ENCODE measurements around the gene ACBD4. TPM values are rescaled to one million over a fixed set of nuclear protein-coding genes. Genes with fewer than 3 reads are reported as not detected.

Gene ACBD4
- total and polyA plus RNA-seq, 5 donors from 2014 or later = 13.8 to 23.6 (median 15.6) TPM

GRCh38 chr17:45129940-45130680, 5.4 kb upstream of the ACBD4 start:
- no peak overlapping the region for H3K27ac Mint-ChIP-seq
- H3K4me3 Mint-ChIP-seq = peak overlapping the region; percentile 21 to 85 (median 62)
- ATAC-seq (ENCODE audit: low read depth in 2 of 2) = no peak

GRCh38 chr17:45130681-45131615, 4.5 kb upstream of the ACBD4 start:
- Mint-ChIP-seq H3K4me1 (peaks cover 5 to 18% (median 11%) of the 10 kb centered on the region in 4 donors), H3K36me3 (no peaks in the 10 kb centered on the region), H3K27me3 (peaks cover 14% of the 10 kb centered on the region), H3K27ac (peak overlapping the region in 1 of 3 donors; percentile 73), H3K4me3 (peak overlapping the region; percentile 75 to 85 (median 80)), H3K9me3 (peaks cover 0 to 1% (median 0%) of the 10 kb centered on the region in 7 donors)
- Histone ChIP-seq H3K27me3 (ENCODE audit: control insufficient read depth, insufficient read depth, low read length) (no peaks in the 10 kb centered on the region), H3K4me3 (ENCODE audit: low read depth, low read length) (no peak overlapping the region), H3K4me1 (ENCODE audit: control insufficient read depth, insufficient read depth, low read length, poor library complexity, severe bottlenecking) (peaks cover 13% of the 10 kb centered on the region), H3K27ac (ENCODE audit: insufficient read depth, low read length, poor library complexity, severe bottlenecking) (no peak overlapping the region), H3K36me3 (ENCODE audit: control insufficient read depth, insufficient read depth, low read length) (no peaks in the 10 kb centered on the region), H3K9me3 (ENCODE audit: control insufficient read depth in 2 of 2, low read length in 2 of 2) (no peaks in the 10 kb centered on the region)
- ATAC-seq (ENCODE audit: low read depth in 2 of 2) (no peak), DNase-seq (no peak)

More at GRCh38 chr17:45129940-45130680, 5.4 kb upstream of the ACBD4 start:
- peaks cover 9% of the 10 kb centered on the region for H3K4me1 ChIP-seq (ENCODE audit: control insufficient read depth, insufficient read depth, low read length, poor library complexity, severe bottlenecking)
- H3K27me3 Mint-ChIP-seq = peaks cover 11% of the 10 kb centered on the region
- H3K27me3 ChIP-seq (ENCODE audit: control insufficient read depth, insufficient read depth, low read length) = no peaks in the 10 kb centered on the region
- no peak for DNase-seq
- peaks cover 0 to under 1% (median 0%) of the 10 kb centered on the region in 7 donors for H3K9me3 Mint-ChIP-seq
- no peak overlapping the region for H3K4me3 ChIP-seq (ENCODE audit: low read depth, low read length)
- peaks cover under 1 to 13% (median 6%) of the 10 kb centered on the region in 4 donors for H3K4me1 Mint-ChIP-seq
- no peaks in the 10 kb centered on the region for H3K9me3 ChIP-seq (ENCODE audit: control insufficient read depth in 2 of 2, low read length in 2 of 2)
- H3K36me3 ChIP-seq (ENCODE audit: control insufficient read depth, insufficient read depth, low read length) = no peaks in the 10 kb centered on the region
- H3K27ac ChIP-seq (ENCODE audit: insufficient read depth, low read length, poor library complexity, severe bottlenecking) = no peak overlapping the region
- no peaks in the 10 kb centered on the region for H3K36me3 Mint-ChIP-seq

DNA sequence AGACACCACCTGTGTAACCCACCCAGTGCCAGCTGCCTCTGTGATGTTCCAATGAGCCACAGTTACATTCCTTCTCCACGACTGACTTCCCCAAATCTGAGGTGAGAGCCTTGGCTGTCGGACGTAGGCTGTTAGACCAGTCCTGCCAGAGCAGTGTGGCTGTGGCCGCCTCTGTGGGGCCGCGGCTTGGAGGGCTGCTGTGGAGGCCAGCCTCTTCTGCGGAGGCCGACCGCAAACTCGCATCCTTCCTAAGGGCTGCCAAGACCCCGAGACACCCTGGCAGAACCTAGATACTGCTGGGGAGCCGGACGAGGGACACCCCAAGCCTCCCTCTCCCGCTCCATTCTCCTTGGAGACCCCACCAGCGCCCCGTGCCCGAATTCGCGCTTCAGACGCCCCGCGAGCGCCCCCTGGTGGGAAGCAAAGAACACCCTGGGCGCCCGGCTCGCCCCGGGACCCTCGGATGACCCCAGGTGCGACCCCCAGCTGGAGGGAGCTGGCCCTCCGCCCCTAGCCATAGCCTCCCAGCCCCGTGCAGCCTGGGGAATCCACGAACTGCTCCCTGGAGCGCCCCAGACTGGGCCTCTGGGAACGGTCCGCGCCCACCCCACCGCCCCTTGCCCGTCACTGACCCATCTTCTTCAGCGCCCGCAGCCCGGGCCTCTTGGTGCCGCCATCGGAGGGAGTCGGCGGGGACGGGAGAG, 3.7 kb upstream of the ACBD4 start:
- peak overlapping the region; percentile 75 to 85 (median 80) for H3K4me3 Mint-ChIP-seq
- Histone ChIP-seq H3K4me1 (ENCODE audit: control insufficient read depth, insufficient read depth, low read length, poor library complexity, severe bottlenecking) (peaks cover 21% of the 10 kb centered on the region), H3K36me3 (ENCODE audit: control insufficient read depth, insufficient read depth, low read length) (no peaks in the 10 kb centered on the region), H3K27me3 (ENCODE audit: control insufficient read depth, insufficient read depth, low read length) (no peaks in the 10 kb centered on the region), H3K9me3 (ENCODE audit: control insufficient read depth in 2 of 2, low read length in 2 of 2) (no peaks in the 10 kb centered on the region), H3K27ac (ENCODE audit: insufficient read depth, low read length, poor library complexity, severe bottlenecking) (peak overlapping the region; percentile 91), H3K4me3 (ENCODE audit: low read depth, low read length) (no peak overlapping the region)
- peaks cover 14% of the 10 kb centered on the region for H3K27me3 Mint-ChIP-seq
- no peaks in the 10 kb centered on the region for H3K36me3 Mint-ChIP-seq
- H3K9me3 Mint-ChIP-seq = peaks cover 0 to 1% (median 0%) of the 10 kb centered on the region in 7 donors
- no peak for ATAC-seq (ENCODE audit: low read depth in 2 of 2)
- peak overlapping the region in 1 of 3 donors; percentile 73 for H3K27ac Mint-ChIP-seq
- peak; percentile 30 to 36 (median 33) for DNase-seq
- H3K4me1 Mint-ChIP-seq = peaks cover 5 to 24% (median 15%) of the 10 kb centered on the region in 4 donors

GRCh38 chr17:45132320-45132571, 3.2 kb upstream of the ACBD4 start, which contains the start of gene PLCD3:
PLCD3 (minus strand) TSS chr17:45132515; CDS start chr17:45132410, 105 bp downstream.
- DNase-seq (no peak), ATAC-seq (ENCODE audit: low read depth in 2 of 2) (peak; percentile 29 to 30)
- H3K27me3 Mint-ChIP-seq = peaks cover 14% of the 10 kb centered on the region
- H3K36me3 Mint-ChIP-seq = no peaks in the 10 kb centered on the region
- Histone ChIP-seq H3K4me3 (ENCODE audit: low read depth, low read length) (peak within 1 kb of the TSS; percentile 57), H3K27ac (ENCODE audit: insufficient read depth, low read length, poor library complexity, severe bottlenecking) (peak within 1 kb of the TSS; percentile 91), H3K36me3 (ENCODE audit: control insufficient read depth, insufficient read depth, low read length) (no peaks in the 10 kb centered on the region), H3K4me1 (ENCODE audit: control insufficient read depth, insufficient read depth, low read length, poor library complexity, severe bottlenecking) (peaks cover 22% of the 10 kb centered on the region), H3K9me3 (ENCODE audit: control insufficient read depth in 2 of 2, low read length in 2 of 2) (no peaks in the 10 kb centered on the region), H3K27me3 (ENCODE audit: control insufficient read depth, insufficient read depth, low read length) (no peaks in the 10 kb centered on the region)
- H3K9me3 Mint-ChIP-seq = peaks cover 0 to 1% (median 0%) of the 10 kb centered on the region in 7 donors
- peak within 1 kb of the TSS; percentile 93 to 98 (median 94) for H3K4me3 Mint-ChIP-seq
- H3K4me1 Mint-ChIP-seq = peaks cover 5 to 24% (median 15%) of the 10 kb centered on the region in 4 donors
- peak within 1 kb of the TSS in 2 of 3 donors; percentile 94 to 95 for H3K27ac Mint-ChIP-seq

DNA sequence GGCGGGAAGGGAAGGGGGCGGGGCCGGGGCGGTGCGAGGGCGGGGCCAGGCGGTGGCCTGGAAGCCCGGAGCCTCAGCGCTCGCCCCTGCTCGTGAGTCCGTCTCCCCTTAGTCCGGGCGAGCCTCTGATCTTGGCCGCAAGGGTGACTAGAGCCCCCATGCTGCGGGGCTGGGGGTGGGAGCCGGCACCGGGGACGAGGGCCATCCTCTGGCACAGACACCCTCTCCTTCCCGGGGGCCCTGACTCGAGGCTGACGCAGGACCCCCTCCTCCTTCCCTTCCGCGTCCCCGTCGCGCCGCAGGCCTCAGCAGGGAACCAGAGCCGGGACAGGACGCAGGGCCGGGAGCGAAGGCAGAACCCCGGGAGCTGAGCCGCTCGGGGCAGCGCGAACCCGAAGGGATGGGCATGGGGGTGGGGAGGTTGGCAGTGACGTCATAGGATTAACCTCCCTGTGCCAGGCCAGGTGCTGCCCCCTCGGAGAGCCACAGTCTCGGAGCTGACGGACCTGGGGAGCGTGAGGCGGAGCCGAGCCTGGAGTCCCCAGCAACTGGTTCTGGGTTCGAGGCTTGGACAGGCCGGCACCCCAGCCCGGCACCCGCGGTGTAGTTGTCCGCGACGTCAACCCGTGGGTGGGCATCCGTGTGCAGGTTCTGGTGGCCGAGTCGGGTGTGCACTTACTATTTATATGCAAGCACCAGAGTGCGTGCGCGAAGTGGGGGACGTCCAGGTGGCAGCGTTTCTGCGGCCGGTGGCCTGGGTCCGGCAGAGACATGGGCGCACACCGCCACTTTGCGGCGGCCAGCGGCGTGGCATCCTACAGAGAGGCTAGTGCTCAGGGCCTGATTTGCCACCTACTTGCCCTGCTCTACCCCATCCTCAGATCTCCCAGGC, 2.7 kb upstream of the ACBD4 start:
- Histone ChIP-seq H3K36me3 (ENCODE audit: control insufficient read depth, insufficient read depth, low read length) (no peaks in the 10 kb centered on the region), H3K9me3 (ENCODE audit: control insufficient read depth in 2 of 2, low read length in 2 of 2) (no peaks in the 10 kb centered on the region), H3K4me1 (ENCODE audit: control insufficient read depth, insufficient read depth, low read length, poor library complexity, severe bottlenecking) (peaks cover 22% of the 10 kb centered on the region), H3K27me3 (ENCODE audit: control insufficient read depth, insufficient read depth, low read length) (no peaks in the 10 kb centered on the region), H3K27ac (ENCODE audit: insufficient read depth, low read length, poor library complexity, severe bottlenecking) (peak overlapping the region; percentile 91), H3K4me3 (ENCODE audit: low read depth, low read length) (peak overlapping the region; percentile 57)
- peaks cover 5 to 26% (median 15%) of the 10 kb centered on the region in 4 donors for H3K4me1 Mint-ChIP-seq
- H3K27me3 Mint-ChIP-seq = peaks cover 14% of the 10 kb centered on the region
- H3K4me3 Mint-ChIP-seq = peak overlapping the region; percentile 93 to 98 (median 94)
- H3K36me3 Mint-ChIP-seq = no peaks in the 10 kb centered on the region
- peaks cover 0 to 1% (median 0%) of the 10 kb centered on the region in 7 donors for H3K9me3 Mint-ChIP-seq
- H3K27ac Mint-ChIP-seq = peak overlapping the region in 2 of 3 donors; percentile 94 to 95
- ATAC-seq (ENCODE audit: low read depth in 2 of 2) = peak; percentile 16 to 25
- peak; percentile 67 to 79 (median 72) for DNase-seq

GRCh38 chr17:45135978-45136791, 698 bp downstream of the ACBD4 start:
- Histone ChIP-seq H3K9me3 (ENCODE audit: control insufficient read depth in 2 of 2, low read length in 2 of 2) (no peaks in the 10 kb centered on the region), H3K27ac (ENCODE audit: insufficient read depth, low read length, poor library complexity, severe bottlenecking) (peak overlapping the region; percentile 77), H3K27me3 (ENCODE audit: control insufficient read depth, insufficient read depth, low read length) (no peaks in the 10 kb centered on the region), H3K4me1 (ENCODE audit: control insufficient read depth, insufficient read depth, low read length, poor library complexity, severe bottlenecking) (peaks cover 22% of the 10 kb centered on the region), H3K4me3 (ENCODE audit: low read depth, low read length) (peak overlapping the region; percentile 67), H3K36me3 (ENCODE audit: control insufficient read depth, insufficient read depth, low read length) (no peaks in the 10 kb centered on the region)
- no peaks in the 10 kb centered on the region for H3K36me3 Mint-ChIP-seq
- peak overlapping the region; percentile 81 to 88 (median 87) for H3K27ac Mint-ChIP-seq
- peak overlapping the region; percentile 89 to 97 (median 91) for H3K4me3 Mint-ChIP-seq
- peaks cover 14% of the 10 kb centered on the region for H3K27me3 Mint-ChIP-seq
- DNase-seq (no peak), ATAC-seq (ENCODE audit: low read depth in 2 of 2) (no peak)
- H3K4me1 Mint-ChIP-seq = peaks cover 6 to 32% (median 16%) of the 10 kb centered on the region in 4 donors
- peaks cover 0 to 1% (median 0%) of the 10 kb centered on the region in 7 donors for H3K9me3 Mint-ChIP-seq
